Mesodermal cell (in vitro differentiated cells): Measurements from ENCODE around the gene GPR183.

ENCODE experiments used
- H3K27ac ChIP-seq: 2 replicates; pipeline ENCODE4 v1.7.0; 2013; ENCODE audit warnings: mild to moderate bottlenecking, low read depth, low read length, moderate library complexity; ENCODE audit not compliant: severe bottlenecking
- H3K36me3 ChIP-seq: 2 replicates; pipeline ENCODE4 v1.7.1; 2013; ENCODE audit warnings: mild to moderate bottlenecking, low read length, moderate library complexity; ENCODE audit not compliant: control insufficient read depth, insufficient read depth
- H3K4me1 ChIP-seq: one replicate; pipeline ENCODE4 v1.7.1; 2013; ENCODE audit warnings: mild to moderate bottlenecking, low read length; ENCODE audit not compliant: insufficient read depth, control insufficient read depth, poor library complexity, severe bottlenecking
- H3K4me3 ChIP-seq: 2 replicates; pipeline ENCODE4 v1.7.0; 2013; ENCODE audit warnings: low read length, control low read depth, mild to moderate bottlenecking; ENCODE audit not compliant: insufficient read depth, poor library complexity, severe bottlenecking; ENCODE audit errors: extremely low read depth
- H3K9me3 ChIP-seq: 2 replicates; pipeline ENCODE4 v1.7.1; 2013; ENCODE audit warnings: mild to moderate bottlenecking, low read length, moderate library complexity; ENCODE audit not compliant: control insufficient read depth
- WGBS, 2 experiments: methylation state at CpG; one replicate each; pipeline ENCODE4 v1.1.5; 2013; ENCODE audit warnings: missing lambda C conversion rate in 2 of 2; ENCODE audit not compliant: insufficient coverage in 2 of 2; 5-methylcytosine and 5-hydroxymethylcytosine counted together

GPR183 gene

GRCh38 chr13:99280166-99280565 is 27.0 kb downstream of the GPR183 start:
- WGBS, 2 experiments: 92 to 97% methylated on average over 2 of the region's 3 CpGs
- no peak overlapping the region for H3K4me3 ChIP-seq
- H3K27ac ChIP-seq: no peak overlapping the region
- no peaks in the 10 kb centered on the region for H3K4me1 ChIP-seq
- no peaks in the 10 kb centered on the region for H3K9me3 ChIP-seq
- peaks cover 18% of the 10 kb centered on the region for H3K36me3 ChIP-seq

GRCh38 chr13:99279637-99280036 is 27.6 kb downstream of the GPR183 start:
- Histone ChIP-seq H3K27ac (no peak overlapping the region), H3K4me1 (no peaks in the 10 kb centered on the region), H3K4me3 (no peak overlapping the region), H3K36me3 (peaks cover 18% of the 10 kb centered on the region), H3K9me3 (no peaks in the 10 kb centered on the region)
- 100% methylated on average over 2 of the region's 2 CpGs; no CpG with 5 or more reads in 1 of the 2 experiments for WGBS, 2 experiments

GRCh38 chr13:99278843-99279242 is 28.4 kb downstream of the GPR183 start:
- 80 to 100% methylated on average over 1 of the region's 3 CpGs for WGBS, 2 experiments
- H3K9me3 ChIP-seq: no peaks in the 10 kb centered on the region
- no peak overlapping the region for H3K4me3 ChIP-seq
- H3K36me3 ChIP-seq: peaks cover 24% of the 10 kb centered on the region
- H3K4me1 ChIP-seq: no peaks in the 10 kb centered on the region
- H3K27ac ChIP-seq: no peak overlapping the region

- H3K27ac ChIP-seq: no peak overlapping the region
- WGBS, 2 experiments: 89% methylated on average over 4 of the region's 5 CpGs; no CpG with 5 or more reads in 1 of the 2 experiments
These were observed 29.0 kb downstream of the GPR183 start for GRCh38 chr13:99278200-99278599.

GRCh38 chr13:99277629-99278028 is 29.6 kb downstream of the GPR183 start:
- 87 to 100% methylated on average over 1 to 3 of the region's 4 CpGs for WGBS, 2 experiments
- Histone ChIP-seq H3K4me3 (no peak overlapping the region), H3K9me3 (no peaks in the 10 kb centered on the region)

More at GRCh38 chr13:99278200-99278599, 29.0 kb downstream of the GPR183 start:
- no peaks in the 10 kb centered on the region for H3K4me1 ChIP-seq
- H3K36me3 ChIP-seq: peaks cover 24% of the 10 kb centered on the region
- H3K4me3 ChIP-seq: no peak overlapping the region
- no peaks in the 10 kb centered on the region for H3K9me3 ChIP-seq

GRCh38 chr13:99276706-99277105 is 30.5 kb downstream of the GPR183 start:
- no CpG with 5 or more reads among the region's 2 CpGs for WGBS, 2 experiments
- Histone ChIP-seq H3K9me3 (peaks cover 4% of the 10 kb centered on the region), H3K27ac (no peak overlapping the region), H3K36me3 (peaks cover 32% of the 10 kb centered on the region), H3K4me1 (no peaks in the 10 kb centered on the region), H3K4me3 (no peak overlapping the region)

More at GRCh38 chr13:99277629-99278028, 29.6 kb downstream of the GPR183 start:
- Histone ChIP-seq H3K36me3 (peaks cover 24% of the 10 kb centered on the region), H3K4me1 (no peaks in the 10 kb centered on the region), H3K27ac (no peak overlapping the region)

GRCh38 chr13:99275093-99275469 is 32.1 kb downstream of the GPR183 start:
- Histone ChIP-seq H3K9me3 (peaks cover 4% of the 10 kb centered on the region), H3K4me3 (no peak overlapping the region), H3K27ac (no peak overlapping the region), H3K4me1 (no peaks in the 10 kb centered on the region), H3K36me3 (peaks cover 36% of the 10 kb centered on the region)
- WGBS, 2 experiments: no CpG with 5 or more reads among the region's 1 CpG

- Histone ChIP-seq H3K36me3 (peaks cover 29% of the 10 kb centered on the region), H3K9me3 (peaks cover 4% of the 10 kb centered on the region), H3K4me1 (no peaks in the 10 kb centered on the region), H3K27ac (no peak overlapping the region), H3K4me3 (no peak overlapping the region)
- 100% methylated on average over 1 of the region's 2 CpGs for WGBS, 2 experiments
These were observed 34.1 kb downstream of the GPR183 start for GRCh38 chr13:99273128-99273527.

- no peak overlapping the region for H3K4me3 ChIP-seq
- H3K9me3 ChIP-seq: peaks cover 4% of the 10 kb centered on the region
- H3K36me3 ChIP-seq: peaks cover 32% of the 10 kb centered on the region
- H3K4me1 ChIP-seq: no peaks in the 10 kb centered on the region
- WGBS, 2 experiments: 100% methylated on average over 2 of the region's 2 CpGs; no CpG with 5 or more reads in 1 of the 2 experiments
- no peak overlapping the region for H3K27ac ChIP-seq
These were observed 34.7 kb downstream of the GPR183 start for GRCh38 chr13:99272481-99272880.

GRCh38 chr13:99271249-99271648 is 36.0 kb downstream of the GPR183 start:
- WGBS, 2 experiments: 96 to 100% methylated on average over 2 of the region's 3 CpGs
- H3K36me3 ChIP-seq: peaks cover 28% of the 10 kb centered on the region
- H3K9me3 ChIP-seq: peaks cover 4% of the 10 kb centered on the region
- H3K27ac ChIP-seq: no peak overlapping the region
- no peaks in the 10 kb centered on the region for H3K4me1 ChIP-seq
- no peak overlapping the region for H3K4me3 ChIP-seq

- peaks cover 4% of the 10 kb centered on the region for H3K9me3 ChIP-seq
- no peaks in the 10 kb centered on the region for H3K4me1 ChIP-seq
- no peak overlapping the region for H3K4me3 ChIP-seq
- WGBS, 2 experiments: 88 to 89% methylated on average over 1 of the region's 2 CpGs
- H3K36me3 ChIP-seq: peaks cover 25% of the 10 kb centered on the region
- no peak overlapping the region for H3K27ac ChIP-seq
These were observed 36.7 kb downstream of the GPR183 start for GRCh38 chr13:99270518-99270917.
